Testis (tissue), 3 donors: ENCODE measurements around the gene OSTF1. TPM values are rescaled to one million over a fixed set of nuclear protein-coding genes. Genes with fewer than 3 reads are reported as not detected.

ENCODE experiments used
- DNase-seq: peaks from one replicate; pipeline ENCODE4 v3.0.0-alpha.2; 2019
- H3K27ac ChIP-seq, 2 donors: fragments of 200-600 bp; sonication (generic); one replicate each; pipeline ENCODE4 v1.5.1; 2019
- H3K27me3 ChIP-seq: fragments of 200-600 bp; sonication (generic); one replicate; pipeline ENCODE4 v1.5.1; 2019
- H3K36me3 ChIP-seq: fragments of 200-600 bp; sonication (generic); one replicate; pipeline ENCODE4 v1.5.1; 2017; ENCODE audit warnings: low read depth; ENCODE audit errors: missing control alignments
- H3K4me1 ChIP-seq: fragments of 200-600 bp; sonication (generic); one replicate; pipeline ENCODE4 v1.5.1; 2019
- H3K4me3 ChIP-seq, 2 donors: fragments of 200-600 bp; sonication (generic); one replicate each; pipeline ENCODE4 v1.5.1; 2017 to 2019
- H3K9me3 ChIP-seq: fragments of 200-600 bp; sonication (generic); one replicate; pipeline ENCODE4 v1.5.1; 2017
- CTCF ChIP-seq, 3 experiments: fragments of 450-650 bp in 2 of 3; fragments of 200-600 bp in 1 of 3; sonication (generic) in 1 of 3; IDR thresholded peaks; one replicate each; pipeline ENCODE4 v1.5.1; 2016 to 2019; ENCODE audit warnings: antibody characterized with exemption in 3 of 3, mild to moderate bottlenecking in 2 of 3, moderate library complexity in 1 of 3
- POLR2A ChIP-seq: fragments of 450-650 bp; IDR thresholded peaks from one replicate; pipeline ENCODE4 v1.6.1; 2017; ENCODE audit warnings: antibody characterized with exemption, mild to moderate bottlenecking, moderate library complexity
- WGBS, 2 donors: methylation state at CpG; one replicate each; pipeline ENCODE4 v1.1.5; 2018; 5-methylcytosine and 5-hydroxymethylcytosine counted together
- intact Hi-C: fragments of 100-400 bp; cut with DNase I; formaldehyde crosslinking; loops from one replicate; pipeline ENCODE4 v1.15.1; 2023; ENCODE audit warnings: low total_unique reads
- polyA plus RNA-seq: library from polyadenylated mRNA; stranded (reverse); fragments of 350-450 nt; fragmentation: Illumina TruSeq; extraction: RNeasy Lipid Tissue Mini Kit (QIAGEN cat#74804); gene quantifications from one replicate; pipeline ENCODE4 v1.2.3, GENCODE V29; 2014; ENCODE audit warnings: low read depth, low replicate concordance; ENCODE audit not compliant: insufficient read depth
- total RNA-seq, 2 donors: library from RNA; depleted of rRNA; stranded (reverse); fragments of >200 nt; gene quantifications; one replicate each; pipeline ENCODE4 v1.2.3, GENCODE V29; 2016

The OSTF1 gene
- total and polyA plus RNA-seq, 3 donors from 2014 or later: 25.2 to 34.2 (median 25.6) TPM

- H3K4me3 ChIP-seq: no peak overlapping the region
- no peaks in the 10 kb centered on the region for H3K36me3 ChIP-seq
- WGBS, 2 donors: 94 to 96% methylated on average over 2 to 3 of the region's 3 CpGs
- DNase-seq: no peak
- H3K27ac ChIP-seq: no peak overlapping the region
- H3K9me3 ChIP-seq: no peaks in the 10 kb centered on the region
- no peaks in the 10 kb centered on the region for H3K4me1 ChIP-seq
- TF ChIP-seq CTCF (IDR thresholded peaks at IDR 0.05) (no peak), POLR2A (no peak)
- H3K27me3 ChIP-seq: no peaks in the 10 kb centered on the region
- intact Hi-C loops: no loop called here
Measured at GRCh38 chr9:75046725-75047345, 41.5 kb upstream of the OSTF1 start.

GRCh38 chr9:75047506-75047905 lies 40.8 kb upstream of the OSTF1 start:
- Histone ChIP-seq H3K9me3 (no peaks in the 10 kb centered on the region), H3K4me3 (no peak overlapping the region), H3K27ac (no peak overlapping the region), H3K4me1 (no peaks in the 10 kb centered on the region), H3K36me3 (no peaks in the 10 kb centered on the region), H3K27me3 (no peaks in the 10 kb centered on the region)
- intact Hi-C loops: no loop called here
- no peak for TF ChIP-seq CTCF (IDR thresholded peaks at IDR 0.05)
- TF ChIP-seq POLR2A: no peak
- WGBS, 2 donors: 46 to 48% methylated on average over 2 of the region's 2 CpGs
- no peak for DNase-seq

GRCh38 chr9:75051285-75051684 lies 37.0 kb upstream of the OSTF1 start:
- H3K4me3 ChIP-seq: no peak overlapping the region
- intact Hi-C loops: no loop called here
- TF ChIP-seq CTCF (IDR thresholded peaks at IDR 0.05) (no peak), POLR2A (no peak)
- no peaks in the 10 kb centered on the region for H3K27me3 ChIP-seq
- no peaks in the 10 kb centered on the region for H3K9me3 ChIP-seq
- no peak for DNase-seq
- no peaks in the 10 kb centered on the region for H3K36me3 ChIP-seq
- H3K27ac ChIP-seq: no peak overlapping the region
- no peaks in the 10 kb centered on the region for H3K4me1 ChIP-seq

- TF ChIP-seq CTCF (IDR thresholded peaks at IDR 0.05) (no peak), POLR2A (no peak)
- Histone ChIP-seq H3K9me3 (no peaks in the 10 kb centered on the region), H3K4me1 (no peaks in the 10 kb centered on the region), H3K27me3 (no peaks in the 10 kb centered on the region), H3K36me3 (no peaks in the 10 kb centered on the region), H3K27ac (no peak overlapping the region), H3K4me3 (no peak overlapping the region)
- intact Hi-C loops: no loop called here
- 100% methylated on average over 1 of the region's 1 CpG for WGBS, 2 donors
- DNase-seq: no peak
Measured at GRCh38 chr9:75053869-75054268, 34.4 kb upstream of the OSTF1 start.

- Histone ChIP-seq H3K9me3 (no peaks in the 10 kb centered on the region), H3K27me3 (no peaks in the 10 kb centered on the region), H3K27ac (no peak overlapping the region), H3K4me1 (no peaks in the 10 kb centered on the region), H3K36me3 (no peaks in the 10 kb centered on the region), H3K4me3 (no peak overlapping the region)
- intact Hi-C loops: no loop called here
- DNase-seq: no peak
- 82 to 87% methylated on average over 5 of the region's 5 CpGs for WGBS, 2 donors
- TF ChIP-seq POLR2A (no peak), CTCF (IDR thresholded peaks at IDR 0.05) (no peak)
Measured at GRCh38 chr9:75054368-75055001, 33.8 kb upstream of the OSTF1 start.
